ENCODE results near the gene RGS10. TPM values are rescaled to one million over a fixed set of nuclear protein-coding genes. Genes with fewer than 3 reads are reported as not detected.

The RGS10 gene
- total RNA-seq, 1 experiment from 2014 or later: 16.6 TPM

DNA sequence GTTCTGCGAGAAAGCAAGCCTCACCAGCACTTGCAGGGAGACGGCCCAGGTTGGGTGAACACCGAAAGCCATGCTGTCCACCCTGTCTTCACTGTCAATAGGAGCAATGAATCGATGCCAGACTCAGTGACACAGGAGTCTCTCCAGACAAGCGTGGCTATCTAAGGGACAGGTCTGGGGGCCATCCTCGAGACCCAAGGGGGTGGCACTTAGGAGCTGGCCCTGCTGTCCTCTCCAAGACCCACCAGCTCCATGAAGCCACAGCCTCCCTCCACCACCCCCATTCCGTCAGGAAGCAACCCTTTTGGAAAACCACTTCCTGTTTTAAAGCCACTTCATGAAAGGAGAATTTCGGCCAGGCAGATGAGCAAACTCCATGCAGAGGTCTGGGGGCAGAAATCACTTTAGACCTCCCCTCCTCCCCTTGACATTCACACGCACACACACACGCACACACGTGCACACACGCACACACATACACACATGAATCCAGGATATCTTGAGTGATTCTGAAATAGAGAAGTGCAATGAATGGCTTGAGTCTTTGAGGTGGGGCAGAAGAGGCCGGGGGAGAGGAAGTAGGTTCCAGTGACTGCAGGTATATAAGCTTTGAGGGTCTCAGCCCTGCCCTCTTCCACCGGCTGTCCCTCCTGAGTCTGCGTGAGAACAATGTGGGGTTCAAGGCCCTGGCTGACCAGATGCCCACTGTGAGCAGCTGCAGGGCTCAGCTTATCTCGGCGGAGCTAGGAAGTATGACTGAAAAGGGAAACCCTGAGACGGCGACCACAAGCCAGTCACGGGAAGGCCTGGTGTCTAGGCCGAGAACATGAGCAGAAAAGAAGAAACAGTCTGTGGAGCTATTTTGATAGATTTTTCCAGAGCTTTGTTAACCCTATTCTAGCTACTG, 25.0 kb downstream of the RGS10 start:
- Histone ChIP-seq H3K4me1 (ENCODE audit: insufficient read depth, low read length, poor library complexity, severe bottlenecking) (peaks cover 15% of the 10 kb centered on the region), H3K9me3 (ENCODE audit: low read depth, low read length, poor library complexity, severe bottlenecking) (no peaks in the 10 kb centered on the region), H3K27me3 (replicated peaks; ENCODE audit: insufficient read depth, low read depth, low read length, poor library complexity) (no peaks in the 10 kb centered on the region), H3K4me3 (ENCODE audit: low read depth, low read length, poor library complexity, severe bottlenecking) (no peak overlapping the region), H3K36me3 (ENCODE audit: insufficient read depth, low read length, poor library complexity, severe bottlenecking) (no peaks in the 10 kb centered on the region), H3K27ac (ENCODE audit: low read depth, low read length, poor library complexity, severe bottlenecking) (peak overlapping the region; percentile 29)
- CTCF ChIA-PET: no interaction called here
- POLR2A ChIA-PET (ENCODE audit: low non-redundant PET): no interaction called here
- DNase-seq (ENCODE audit: low spot score): no peak
- intact Hi-C loops (cut with micrococcal nuclease; ENCODE audit: unreplicated experiment): no loop called here
- BruUV-seq (replicated peaks): no TSS peak
- TF ChIP-seq, protein P1, sequence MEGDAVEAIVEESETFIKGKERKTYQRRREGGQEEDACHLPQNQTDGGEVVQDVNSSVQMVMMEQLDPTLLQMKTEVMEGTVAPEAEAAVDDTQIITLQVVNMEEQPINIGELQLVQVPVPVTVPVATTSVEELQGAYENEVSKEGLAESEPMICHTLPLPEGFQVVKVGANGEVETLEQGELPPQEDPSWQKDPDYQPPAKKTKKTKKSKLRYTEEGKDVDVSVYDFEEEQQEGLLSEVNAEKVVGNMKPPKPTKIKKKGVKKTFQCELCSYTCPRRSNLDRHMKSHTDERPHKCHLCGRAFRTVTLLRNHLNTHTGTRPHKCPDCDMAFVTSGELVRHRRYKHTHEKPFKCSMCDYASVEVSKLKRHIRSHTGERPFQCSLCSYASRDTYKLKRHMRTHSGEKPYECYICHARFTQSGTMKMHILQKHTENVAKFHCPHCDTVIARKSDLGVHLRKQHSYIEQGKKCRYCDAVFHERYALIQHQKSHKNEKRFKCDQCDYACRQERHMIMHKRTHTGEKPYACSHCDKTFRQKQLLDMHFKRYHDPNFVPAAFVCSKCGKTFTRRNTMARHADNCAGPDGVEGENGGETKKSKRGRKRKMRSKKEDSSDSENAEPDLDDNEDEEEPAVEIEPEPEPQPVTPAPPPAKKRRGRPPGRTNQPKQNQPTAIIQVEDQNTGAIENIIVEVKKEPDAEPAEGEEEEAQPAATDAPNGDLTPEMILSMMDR (conservative IDR thresholded peaks at IDR 0.05; ENCODE audit: low read depth, low read length): no peak

DNA sequence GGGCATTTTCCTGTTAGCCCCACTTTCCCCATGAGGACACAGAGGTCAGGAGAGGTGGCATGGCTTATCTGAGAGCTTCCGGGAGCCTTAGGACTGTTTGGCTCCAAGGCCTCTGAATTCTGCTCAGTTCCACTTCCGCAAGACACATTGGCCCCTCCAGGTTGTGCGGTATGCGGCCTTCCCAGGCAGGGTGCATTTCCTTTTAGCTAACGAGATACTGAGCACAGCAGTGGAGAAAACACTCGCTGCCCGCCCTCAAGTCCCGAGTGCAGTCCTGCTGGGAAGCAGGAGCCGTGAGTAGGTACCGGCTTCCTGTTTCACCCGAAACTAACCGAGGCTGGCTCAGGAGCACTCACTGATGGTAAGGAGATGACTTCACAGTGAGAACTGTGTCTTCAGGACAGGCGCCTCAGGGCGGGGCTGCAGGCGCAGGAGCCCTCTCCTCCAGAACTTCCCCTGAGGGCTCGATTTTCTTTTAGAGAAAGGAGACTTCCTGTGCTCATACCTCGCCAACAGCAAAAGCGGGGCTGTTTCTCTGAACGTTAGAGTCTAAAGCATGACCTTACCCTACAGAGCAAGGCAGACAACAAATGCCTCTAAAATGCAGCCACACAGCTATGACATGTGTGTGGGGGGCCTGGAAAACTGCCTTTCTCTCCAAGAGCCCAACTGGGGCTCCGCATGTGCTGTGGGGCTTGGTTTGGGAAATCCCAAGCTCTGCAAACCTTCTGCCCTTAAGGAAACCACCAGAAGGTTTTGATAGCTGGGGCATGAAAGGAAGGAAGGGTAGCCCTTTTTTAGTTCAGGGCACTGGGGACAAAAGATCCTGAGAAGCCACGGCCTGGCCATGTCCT, 25.9 kb downstream of the RGS10 start:
- H3K4me1 ChIP-seq (ENCODE audit: insufficient read depth, low read length, poor library complexity, severe bottlenecking): peaks cover 15% of the 10 kb centered on the region
- H3K9me3 ChIP-seq (ENCODE audit: low read depth, low read length, poor library complexity, severe bottlenecking): no peaks in the 10 kb centered on the region
- H3K4me3 ChIP-seq (ENCODE audit: low read depth, low read length, poor library complexity, severe bottlenecking): no peak overlapping the region
- no peaks in the 10 kb centered on the region for H3K36me3 ChIP-seq (ENCODE audit: insufficient read depth, low read length, poor library complexity, severe bottlenecking)
- ChIA-PET POLR2A (ENCODE audit: low non-redundant PET) (no interaction called here), CTCF (no interaction called here)
- H3K27me3 ChIP-seq (replicated peaks; ENCODE audit: insufficient read depth, low read depth, low read length, poor library complexity): no peaks in the 10 kb centered on the region
- intact Hi-C loops (cut with micrococcal nuclease; ENCODE audit: unreplicated experiment): no loop called here
- BruUV-seq (replicated peaks): no TSS peak
- peak; percentile 47 for DNase-seq (ENCODE audit: low spot score)
- peak overlapping the region; percentile 29 for H3K27ac ChIP-seq (ENCODE audit: low read depth, low read length, poor library complexity, severe bottlenecking)
- TF ChIP-seq, protein P1 (conservative IDR thresholded peaks at IDR 0.05; ENCODE audit: low read depth, low read length): no peak
- no peak for TF ChIP-seq EZH2 (IDR thresholded peaks at IDR 0.05; ENCODE audit: borderline replicate concordance, low read depth, low read length, poor library complexity, severe bottlenecking)

DNA sequence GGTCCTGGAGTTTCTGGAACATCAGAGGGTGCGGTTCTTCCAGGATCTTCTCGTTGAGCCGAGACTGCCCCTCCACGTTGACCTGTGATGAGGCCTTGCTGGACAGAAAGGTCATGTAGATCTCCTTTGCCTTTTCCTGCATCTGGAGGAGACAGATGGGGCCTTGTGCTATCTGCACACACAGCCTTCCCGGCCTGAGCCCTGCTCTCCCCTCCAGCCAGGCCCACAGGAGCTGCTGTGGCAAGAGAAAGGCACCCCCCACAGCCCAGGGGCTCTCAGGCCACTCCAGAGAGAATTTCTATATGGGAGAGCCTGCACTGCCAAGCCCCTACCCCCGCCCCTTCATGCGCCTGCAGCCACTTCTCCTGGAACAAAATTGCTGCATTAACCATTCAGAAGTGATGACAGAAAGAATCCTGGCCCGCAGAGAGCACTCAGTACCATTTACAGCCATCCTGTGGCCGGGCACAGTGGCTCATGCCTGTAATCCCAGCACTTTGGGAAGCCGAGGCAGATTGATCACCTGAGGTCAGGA, 26.9 kb downstream of the RGS10 start:
- Histone ChIP-seq H3K27me3 (replicated peaks; ENCODE audit: insufficient read depth, low read depth, low read length, poor library complexity) (no peaks in the 10 kb centered on the region), H3K9me3 (ENCODE audit: low read depth, low read length, poor library complexity, severe bottlenecking) (no peaks in the 10 kb centered on the region), H3K4me1 (ENCODE audit: insufficient read depth, low read length, poor library complexity, severe bottlenecking) (peaks cover 15% of the 10 kb centered on the region), H3K4me3 (ENCODE audit: low read depth, low read length, poor library complexity, severe bottlenecking) (no peak overlapping the region), H3K36me3 (ENCODE audit: insufficient read depth, low read length, poor library complexity, severe bottlenecking) (no peaks in the 10 kb centered on the region), H3K27ac (ENCODE audit: low read depth, low read length, poor library complexity, severe bottlenecking) (no peak overlapping the region)
- POLR2A ChIA-PET (ENCODE audit: low non-redundant PET): no interaction called here
- DNase-seq (ENCODE audit: low spot score): no peak
- BruUV-seq (replicated peaks): no TSS peak
- CTCF ChIA-PET: no interaction called here
- intact Hi-C loops (cut with micrococcal nuclease; ENCODE audit: unreplicated experiment): no loop called here
- TF ChIP-seq, protein P1 (conservative IDR thresholded peaks at IDR 0.05; ENCODE audit: low read depth, low read length): no peak
- no peak for TF ChIP-seq EZH2 (IDR thresholded peaks at IDR 0.05; ENCODE audit: borderline replicate concordance, low read depth, low read length, poor library complexity, severe bottlenecking)
